ENCODE measurements around the gene MIOX.

Gene MIOX

DNA sequence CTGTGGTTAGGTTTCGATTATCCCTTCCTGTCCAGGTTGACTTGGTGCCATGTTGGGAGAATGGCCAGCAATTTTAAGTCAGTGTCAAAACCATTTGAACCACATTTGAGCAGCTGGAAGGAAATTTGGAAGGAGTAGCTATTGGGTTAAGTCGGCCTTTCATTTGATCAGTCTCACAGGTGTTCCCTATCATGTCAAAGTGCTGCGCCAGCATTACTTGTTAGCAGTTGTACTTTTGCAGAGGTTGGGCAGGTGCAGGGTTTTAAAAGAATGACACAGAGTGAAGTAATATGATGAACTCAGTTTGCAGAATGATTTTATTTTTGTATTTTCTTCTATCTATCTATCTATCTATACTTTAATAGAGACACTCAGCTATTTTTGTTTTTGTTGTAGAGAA lies 49.6 kb downstream of the MIOX start:
- no peak overlapping the region for H3K4me3 ChIP-seq (replicated peaks; ENCODE audit: low read depth, low read length)
- DNase-seq (ENCODE audit: low read depth), result no peak
- TF ChIP-seq, protein P1, sequence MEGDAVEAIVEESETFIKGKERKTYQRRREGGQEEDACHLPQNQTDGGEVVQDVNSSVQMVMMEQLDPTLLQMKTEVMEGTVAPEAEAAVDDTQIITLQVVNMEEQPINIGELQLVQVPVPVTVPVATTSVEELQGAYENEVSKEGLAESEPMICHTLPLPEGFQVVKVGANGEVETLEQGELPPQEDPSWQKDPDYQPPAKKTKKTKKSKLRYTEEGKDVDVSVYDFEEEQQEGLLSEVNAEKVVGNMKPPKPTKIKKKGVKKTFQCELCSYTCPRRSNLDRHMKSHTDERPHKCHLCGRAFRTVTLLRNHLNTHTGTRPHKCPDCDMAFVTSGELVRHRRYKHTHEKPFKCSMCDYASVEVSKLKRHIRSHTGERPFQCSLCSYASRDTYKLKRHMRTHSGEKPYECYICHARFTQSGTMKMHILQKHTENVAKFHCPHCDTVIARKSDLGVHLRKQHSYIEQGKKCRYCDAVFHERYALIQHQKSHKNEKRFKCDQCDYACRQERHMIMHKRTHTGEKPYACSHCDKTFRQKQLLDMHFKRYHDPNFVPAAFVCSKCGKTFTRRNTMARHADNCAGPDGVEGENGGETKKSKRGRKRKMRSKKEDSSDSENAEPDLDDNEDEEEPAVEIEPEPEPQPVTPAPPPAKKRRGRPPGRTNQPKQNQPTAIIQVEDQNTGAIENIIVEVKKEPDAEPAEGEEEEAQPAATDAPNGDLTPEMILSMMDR (IDR thresholded peaks at IDR 0.05; ENCODE audit: low read length, missing control alignments), result no peak

DNA sequence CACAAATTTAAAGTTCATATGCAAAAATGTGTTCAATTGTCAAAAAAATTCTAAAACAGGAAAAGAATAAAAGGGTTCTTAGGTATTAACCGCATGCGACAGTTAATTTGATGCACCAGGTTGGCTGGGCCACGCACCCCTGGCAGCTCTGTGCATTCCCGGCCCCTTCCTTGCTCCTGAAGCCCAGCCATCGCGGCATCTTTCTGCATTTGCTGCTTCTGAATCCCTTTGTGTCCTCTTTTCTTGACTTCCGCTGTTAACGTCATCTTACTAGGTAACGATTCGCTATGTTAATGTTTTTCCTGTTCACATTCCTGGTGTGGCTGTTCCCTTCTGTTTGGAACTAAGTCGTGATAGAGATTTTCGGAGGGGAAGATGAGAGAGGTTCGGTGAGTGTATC lies 51.1 kb downstream of the MIOX start:
- no peak for DNase-seq (ENCODE audit: low read depth)
- H3K4me3 ChIP-seq (replicated peaks; ENCODE audit: low read depth, low read length), result no peak overlapping the region
- TF ChIP-seq, protein P1 (IDR thresholded peaks at IDR 0.05; ENCODE audit: low read length, missing control alignments), result no peak
